ENCODE results near the gene RBMXL3.
"Not testable (repeated sequence)": the region's sequence is repeated elsewhere in the genome, so short reads cannot be mapped to it uniquely, and the experiment has no call there.

Gene RBMXL3

DNA sequence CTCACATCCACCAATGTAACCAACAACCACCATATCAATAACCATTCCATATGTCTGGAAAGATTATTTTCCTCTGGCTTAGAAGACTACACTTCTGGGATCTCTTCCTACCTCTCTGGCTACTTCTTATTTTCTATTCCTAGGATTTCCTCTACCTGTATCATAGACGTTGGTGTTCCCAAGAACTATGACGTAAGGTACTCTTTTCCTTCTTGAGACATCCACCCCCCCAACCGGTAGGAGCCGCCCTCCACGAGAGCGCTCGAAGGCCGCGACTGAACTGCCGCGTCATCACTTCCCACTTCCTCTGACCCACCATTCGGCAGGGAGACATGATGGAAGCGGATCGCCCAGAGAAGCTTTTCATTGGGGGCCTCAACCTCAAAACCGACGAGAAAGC is at the start of gene RBMXL3:
Gene RBMXL3 (plus strand): TSS at position 301 of the 400 bp plus-strand sequence. CDS start 32 bp downstream, at position 333.
- DNase-seq, result no peak

DNA sequence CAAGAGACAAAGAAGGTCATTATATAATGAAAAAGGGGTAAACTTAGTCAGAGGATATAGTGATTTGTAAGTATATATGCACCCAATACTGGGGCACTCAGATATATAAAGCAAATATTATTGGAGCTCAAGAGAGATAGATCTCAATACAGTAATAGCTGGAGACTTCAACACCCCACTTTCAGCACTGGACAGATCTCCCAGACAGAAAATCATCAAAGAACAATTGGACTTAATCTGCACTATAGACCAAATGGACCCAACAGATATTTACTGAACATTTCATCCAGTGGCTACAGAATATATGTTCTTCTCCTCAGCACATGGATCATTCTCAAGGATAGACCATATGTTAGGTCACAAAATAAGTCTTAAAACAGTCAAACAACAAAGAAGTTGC is 47.2 kb upstream of the RBMXL3 start:
- DNase-seq, result no peak

DNA sequence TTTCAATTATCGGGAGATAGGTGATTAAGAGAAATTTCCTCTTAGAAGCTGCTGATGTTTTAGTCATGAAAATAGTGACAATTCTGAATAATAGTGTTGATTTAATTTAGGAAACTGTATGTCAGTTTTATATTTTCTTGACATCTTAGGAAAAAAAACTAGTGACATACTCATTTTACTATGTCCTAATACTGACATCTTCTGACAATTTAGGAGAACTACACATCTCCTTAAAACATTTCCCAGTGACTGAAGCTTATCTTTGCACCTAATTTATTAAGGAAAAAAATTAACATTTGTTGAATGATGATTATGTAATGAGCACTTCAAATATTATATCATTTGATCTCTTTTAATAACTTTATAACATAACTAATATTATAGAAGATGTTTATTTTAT is 42.0 kb upstream of the RBMXL3 start:
- DNase-seq, result no peak

DNA sequence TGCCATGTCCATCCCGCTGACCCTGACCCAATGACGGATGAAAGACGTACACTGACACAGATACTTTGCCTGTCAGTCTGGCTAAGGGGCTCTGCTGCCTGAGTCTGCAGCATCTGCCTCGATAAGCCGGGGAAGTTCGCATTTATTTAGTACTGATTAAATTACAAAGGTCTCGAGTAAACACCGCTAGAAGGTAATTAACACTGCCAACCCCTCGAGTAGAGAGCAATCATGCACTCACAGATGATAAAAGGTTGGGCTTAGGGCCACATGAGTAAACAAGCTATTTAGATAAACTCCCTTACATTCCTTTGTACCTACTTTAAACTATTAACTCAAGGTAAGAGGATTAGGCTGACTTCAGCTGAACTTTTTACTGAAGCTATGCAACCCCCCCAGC is 16.0 kb upstream of the RBMXL3 start:
- no peak for DNase-seq

DNA sequence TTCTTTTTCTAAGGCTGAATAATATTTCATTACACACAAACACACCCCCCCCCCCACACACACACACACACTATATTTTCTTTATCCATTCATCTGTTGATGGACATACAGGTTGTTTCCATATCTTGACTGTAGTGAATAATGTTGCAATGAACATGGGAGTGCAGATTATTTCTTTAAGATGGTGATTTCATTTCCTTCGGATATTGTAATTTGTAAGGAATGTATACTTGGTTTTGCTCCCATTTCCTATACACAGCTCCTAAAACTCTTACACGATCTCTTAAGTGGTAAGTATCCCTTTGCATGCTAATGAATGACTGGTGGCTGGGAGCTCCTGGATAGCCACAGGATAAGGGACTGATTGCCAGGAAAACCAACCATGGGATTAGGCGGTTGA is 14.7 kb upstream of the RBMXL3 start:
- no peak for DNase-seq

DNA sequence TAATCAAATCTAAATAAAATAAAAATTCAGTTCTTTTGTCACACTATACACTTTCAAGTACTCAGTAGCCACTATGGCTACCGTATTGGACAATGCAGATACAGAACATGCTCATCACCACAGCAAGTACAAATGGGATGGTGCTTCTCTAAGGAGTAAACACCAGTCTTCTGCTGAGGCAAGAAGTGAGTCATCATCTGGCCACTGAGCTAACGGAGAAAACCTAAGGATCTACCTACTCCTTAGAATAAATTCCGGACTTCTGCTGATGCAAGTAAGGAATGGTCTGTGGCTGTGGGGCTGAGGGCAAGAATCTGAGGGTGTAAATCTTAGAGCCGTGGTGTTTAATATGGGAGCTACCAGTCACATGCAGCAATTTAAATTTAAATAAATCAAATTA is 11.3 kb upstream of the RBMXL3 start:
- DNase-seq, result no peak

DNA sequence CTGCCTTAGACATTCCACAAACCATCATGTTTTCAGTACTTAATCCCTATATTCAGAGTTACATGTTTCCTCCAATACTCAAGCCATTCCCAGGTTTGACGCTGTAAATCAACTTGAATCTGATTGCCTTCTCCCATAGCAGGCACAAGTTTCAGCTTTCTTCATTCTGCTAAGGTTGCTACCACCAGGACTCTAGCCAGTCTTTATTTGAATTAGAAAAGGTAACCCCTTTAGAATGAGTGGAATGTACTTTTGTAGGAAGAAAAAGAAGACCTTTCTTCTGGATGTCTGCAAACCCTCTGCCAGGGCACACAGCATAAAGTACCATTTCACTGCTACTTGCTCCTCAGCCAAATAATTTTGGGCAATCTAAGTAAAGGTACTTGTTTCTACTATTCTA is 10.7 kb upstream of the RBMXL3 start:
- no peak for DNase-seq

DNA sequence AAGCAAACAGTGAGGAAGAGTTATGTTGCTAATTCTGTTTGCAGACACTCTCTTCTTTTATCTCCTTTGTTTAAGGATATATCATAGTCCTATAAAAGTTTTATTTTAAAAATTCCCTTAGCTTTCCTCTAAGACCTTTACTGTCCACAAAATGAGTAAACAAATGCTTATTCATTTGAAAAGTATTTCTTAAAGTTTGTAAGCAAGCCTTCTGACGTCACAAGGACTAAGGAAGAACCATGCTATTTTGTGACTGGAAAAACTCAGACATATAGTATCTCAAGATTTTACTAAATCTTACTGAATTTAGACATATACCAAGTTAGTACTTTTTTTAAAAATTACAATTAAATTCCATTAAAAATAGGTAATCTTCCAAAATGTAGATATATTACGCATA is 5.2 kb upstream of the RBMXL3 start:
- DNase-seq, result no peak

DNA sequence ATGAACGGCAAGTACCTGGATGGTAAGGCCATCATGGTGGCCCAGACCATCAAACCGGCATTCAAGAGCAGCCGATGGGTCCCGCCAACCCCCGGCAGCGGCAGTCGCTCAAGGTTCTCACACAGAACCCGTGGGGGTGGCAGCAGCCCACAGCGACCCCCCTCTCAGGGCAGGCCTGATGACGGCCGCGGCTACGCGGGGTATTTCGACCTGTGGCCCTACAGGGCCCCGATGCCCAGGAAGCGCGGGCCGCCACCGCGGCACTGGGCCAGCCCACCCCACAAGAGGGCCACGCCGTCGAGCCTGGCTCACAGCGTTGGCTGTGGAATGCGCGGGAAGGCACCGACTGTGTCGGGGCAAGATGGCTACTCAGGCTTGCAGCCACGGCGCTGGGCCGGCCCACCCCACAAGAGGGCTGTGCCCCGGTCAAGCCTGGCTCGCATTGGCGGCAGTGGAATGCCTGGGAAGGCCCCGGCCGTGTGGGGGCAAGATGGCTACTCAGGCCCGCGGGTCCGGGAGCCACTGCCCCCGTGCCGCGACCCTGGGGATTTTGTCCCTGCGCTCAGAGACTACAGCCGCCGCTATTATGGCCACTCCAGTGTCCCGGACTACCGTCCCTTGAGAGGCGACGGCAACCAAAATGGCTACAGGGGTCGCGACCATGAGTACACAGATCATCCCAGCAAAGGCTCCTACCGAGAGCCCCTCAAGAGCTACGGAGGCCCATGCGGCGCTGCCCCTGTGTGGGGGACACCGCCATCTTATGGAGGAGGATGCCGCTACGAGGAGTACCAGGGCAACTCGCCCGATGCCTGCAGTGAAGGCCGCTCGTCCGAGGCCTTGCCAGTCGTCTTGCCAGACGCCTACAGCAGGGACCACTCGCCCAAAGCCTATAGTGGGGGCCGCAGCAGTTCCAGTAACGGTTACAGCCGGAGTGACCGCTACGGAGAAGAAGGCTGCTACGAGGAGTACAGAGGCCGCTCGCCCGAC is 731 bp downstream of the RBMXL3 start:
- no peak for DNase-seq

DNA sequence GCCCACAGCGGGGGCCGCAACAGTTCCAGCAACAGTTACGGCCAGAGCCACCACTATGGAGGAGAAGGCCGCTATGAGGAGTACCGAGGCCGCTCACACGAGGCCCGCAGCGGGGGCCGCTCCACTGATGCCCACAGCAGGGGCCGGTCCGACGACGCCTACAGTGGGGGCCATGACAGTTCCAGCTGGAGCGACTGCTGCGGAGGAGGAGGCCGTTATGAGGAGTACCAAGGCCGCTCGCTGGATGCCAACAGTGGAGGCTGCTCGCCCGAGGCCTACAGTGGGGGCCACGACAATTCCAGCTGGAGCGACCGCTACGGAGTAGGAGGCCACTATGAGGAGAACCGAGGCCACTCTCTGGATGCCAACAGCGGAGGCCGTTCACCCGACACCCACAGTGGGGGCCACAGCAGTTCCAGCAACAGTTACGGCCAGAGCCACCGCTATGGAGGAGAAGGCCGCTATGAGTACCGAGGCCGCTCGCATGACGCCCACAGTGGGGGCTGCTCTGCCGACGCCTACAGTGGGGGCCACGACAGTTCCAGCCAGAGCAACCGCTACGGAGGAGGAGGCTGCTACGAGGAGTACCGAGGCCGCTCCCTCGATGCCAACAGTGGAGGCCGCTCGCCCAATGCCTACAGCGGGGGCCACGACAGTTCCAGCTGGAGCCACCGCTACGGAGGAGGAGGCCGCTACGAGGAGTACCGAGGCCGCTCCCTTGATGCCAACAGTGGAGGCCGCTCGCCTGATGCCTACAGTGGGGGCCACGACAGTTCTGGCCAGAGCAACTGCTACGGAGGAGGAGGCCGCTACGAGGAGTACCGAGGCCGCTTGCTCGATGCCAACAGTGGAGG is 1.7 kb downstream of the RBMXL3 start:
- no peak for DNase-seq

DNA sequence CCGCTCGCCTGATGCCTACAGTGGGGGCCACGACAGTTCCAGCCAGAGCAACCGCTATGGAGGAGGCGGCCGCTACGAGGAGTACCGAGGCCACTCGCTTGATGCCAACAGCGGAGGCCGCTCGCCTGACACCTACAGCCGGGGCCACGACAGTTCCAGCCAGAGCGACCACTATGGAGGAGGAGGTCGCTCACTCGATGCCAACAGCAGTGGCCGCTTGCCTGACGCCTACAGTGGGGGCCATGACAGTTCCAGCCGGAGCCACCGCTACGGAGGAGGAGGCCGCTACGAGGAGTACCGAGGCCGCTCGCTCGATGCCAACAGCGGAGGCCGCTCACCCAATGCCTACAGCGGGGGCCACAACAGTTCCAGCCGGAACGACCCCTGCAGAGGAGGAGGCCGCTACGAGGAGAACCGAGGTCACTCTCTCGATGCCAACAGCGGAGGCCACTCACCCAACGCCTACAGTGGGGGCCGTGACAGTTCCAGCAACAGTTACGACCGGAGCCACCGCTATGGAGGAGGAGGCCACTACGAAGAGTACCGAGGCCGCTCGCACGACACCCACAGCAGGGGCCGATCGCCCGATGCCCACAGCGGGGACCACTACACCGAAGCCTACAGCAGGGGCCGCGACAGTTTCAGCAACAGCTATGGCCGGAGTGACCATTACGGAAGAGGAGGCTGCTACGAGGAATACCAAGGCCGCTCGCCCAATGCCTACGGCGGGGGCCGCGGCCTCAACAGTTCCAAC is 2.5 kb downstream of the RBMXL3 start:
- no peak for DNase-seq

DNA sequence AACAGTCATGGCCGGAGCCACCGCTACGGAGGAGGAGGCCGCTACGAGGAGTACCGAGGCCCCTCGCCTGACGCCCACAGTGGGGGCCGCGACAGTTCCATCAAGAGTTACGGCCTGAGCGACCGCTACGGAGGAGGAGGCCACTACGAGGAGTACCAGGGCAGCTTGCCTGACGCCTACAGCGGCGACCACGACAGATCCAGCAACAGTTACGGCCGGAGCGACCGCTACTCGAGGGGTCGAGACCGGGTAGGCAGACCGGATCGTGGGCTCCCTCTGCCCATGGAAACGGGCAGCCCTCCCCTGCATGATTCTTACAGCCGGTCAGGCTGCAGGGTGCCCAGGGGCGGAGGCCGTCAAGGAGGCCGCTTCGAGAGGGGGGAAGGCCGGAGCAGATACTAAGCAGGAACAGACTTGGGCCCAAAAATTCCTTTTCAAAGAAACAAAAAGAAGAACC is 3.1 kb downstream of the RBMXL3 start:
- no peak for DNase-seq

DNA sequence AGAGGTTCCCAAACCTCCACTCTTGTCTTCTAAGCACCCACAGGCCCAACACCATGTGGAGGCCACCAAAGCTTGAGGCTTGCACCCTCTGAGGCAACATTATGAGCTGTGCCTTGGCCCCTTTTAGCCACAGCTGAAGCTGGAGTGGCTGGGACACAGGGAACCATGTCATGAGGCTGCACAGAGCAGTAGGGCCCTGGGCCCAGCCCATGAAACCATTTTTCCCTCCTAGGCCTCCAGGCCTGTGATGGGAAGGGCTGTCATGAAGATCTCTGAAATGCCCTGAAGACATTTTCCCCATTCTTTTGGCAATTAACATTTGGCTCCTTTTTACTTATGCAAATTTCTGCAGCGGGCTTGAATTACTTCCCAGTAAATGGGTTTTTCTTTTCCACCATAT is 14.8 kb downstream of the RBMXL3 start:
- no peak for DNase-seq

DNA sequence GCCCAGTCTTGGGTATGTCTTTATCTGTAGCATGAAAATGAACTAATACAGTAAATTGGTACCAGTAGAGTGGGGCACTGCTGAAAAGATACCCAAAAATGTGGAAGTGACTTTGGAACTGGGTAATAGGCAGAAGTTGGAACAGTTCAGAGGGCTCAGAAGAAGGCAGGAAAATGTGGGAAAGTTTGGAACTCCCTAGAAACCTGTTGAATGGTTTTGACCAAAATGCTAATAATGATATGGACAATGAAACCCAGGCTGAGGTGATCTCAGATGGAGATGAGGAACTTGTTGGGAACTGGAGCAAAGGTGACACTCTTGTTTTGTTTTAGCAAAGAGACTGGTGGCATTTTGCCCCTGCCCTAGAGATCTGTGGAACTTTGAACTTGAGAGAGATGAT is 20.3 kb downstream of the RBMXL3 start:
- DNase-seq, result not testable (repeated sequence)

DNA sequence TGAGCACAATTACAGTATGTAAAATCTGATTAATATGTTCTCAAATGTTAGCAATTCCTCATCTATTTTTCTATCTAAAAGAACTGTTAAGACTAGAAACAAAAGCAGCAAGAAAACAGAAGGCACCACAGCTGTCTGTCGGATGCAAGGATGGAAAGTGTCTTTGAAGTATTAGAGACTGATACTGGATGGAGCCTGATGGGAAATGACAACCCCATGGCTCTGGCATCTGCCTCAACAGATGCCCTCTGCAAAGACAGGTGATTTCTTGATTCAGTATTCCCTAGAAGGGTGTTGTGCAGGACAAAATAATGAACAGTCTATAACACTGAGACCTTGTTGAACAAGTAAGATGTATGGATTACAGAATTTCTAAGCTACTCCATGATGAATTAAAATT is 24.9 kb downstream of the RBMXL3 start:
- no peak for DNase-seq

DNA sequence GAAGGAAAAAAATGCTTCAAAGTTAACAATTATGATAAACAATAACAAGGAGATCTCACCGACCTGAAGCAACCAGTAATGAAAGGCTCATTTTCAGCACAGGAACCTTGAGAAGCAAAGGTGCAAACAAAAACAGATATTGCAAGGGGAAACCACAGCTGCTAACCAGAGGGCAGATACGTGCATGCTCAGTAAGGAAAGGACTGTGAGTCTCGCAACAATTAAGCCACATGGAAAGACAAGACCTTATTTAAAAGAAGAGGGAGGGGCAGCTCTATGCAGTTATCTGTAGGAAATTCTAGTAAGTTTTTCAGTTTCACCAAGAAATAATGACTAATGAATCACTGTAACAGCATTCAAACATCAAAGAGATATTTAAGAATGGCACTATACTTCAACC is 25.4 kb downstream of the RBMXL3 start:
- no peak for DNase-seq

DNA sequence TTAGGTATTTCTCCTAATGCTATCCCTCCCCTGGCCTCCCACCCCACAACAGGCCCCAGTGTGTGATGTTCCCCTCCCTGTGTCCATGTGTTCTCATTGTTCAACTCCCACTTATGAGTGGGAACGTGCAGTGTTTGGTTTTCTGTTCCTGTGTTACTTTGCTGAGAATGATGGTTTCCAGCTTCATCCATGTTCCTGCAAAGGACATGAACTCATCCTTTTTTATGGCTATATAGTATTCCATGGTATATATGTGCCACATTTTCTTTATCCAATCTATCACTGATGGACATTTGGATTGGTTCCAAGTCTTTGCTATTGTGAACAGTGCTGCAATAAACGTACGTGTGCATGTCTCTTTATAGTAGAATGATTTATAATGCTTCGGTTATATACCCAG is 28.1 kb downstream of the RBMXL3 start:
- not testable (repeated sequence) for DNase-seq

DNA sequence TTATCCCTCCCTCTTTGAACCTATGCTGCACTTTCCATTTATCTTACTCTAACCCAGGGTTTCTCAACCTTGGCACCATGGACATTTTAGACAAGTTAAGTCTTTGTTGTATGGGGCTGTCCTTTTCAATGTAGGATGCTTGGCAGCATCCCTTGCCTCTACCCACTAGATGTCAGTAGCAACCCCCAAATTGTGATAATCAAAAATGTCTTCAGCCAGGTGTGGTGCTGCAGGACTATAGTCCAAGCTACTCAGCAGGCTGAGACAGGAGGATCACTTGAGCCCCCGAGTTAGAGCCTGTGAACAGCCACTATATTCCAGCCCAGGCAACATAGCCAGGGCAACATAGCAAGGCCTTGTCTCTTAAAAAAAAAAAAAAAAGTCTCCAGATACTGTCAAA is 37.7 kb downstream of the RBMXL3 start:
- DNase-seq, result no peak

DNA sequence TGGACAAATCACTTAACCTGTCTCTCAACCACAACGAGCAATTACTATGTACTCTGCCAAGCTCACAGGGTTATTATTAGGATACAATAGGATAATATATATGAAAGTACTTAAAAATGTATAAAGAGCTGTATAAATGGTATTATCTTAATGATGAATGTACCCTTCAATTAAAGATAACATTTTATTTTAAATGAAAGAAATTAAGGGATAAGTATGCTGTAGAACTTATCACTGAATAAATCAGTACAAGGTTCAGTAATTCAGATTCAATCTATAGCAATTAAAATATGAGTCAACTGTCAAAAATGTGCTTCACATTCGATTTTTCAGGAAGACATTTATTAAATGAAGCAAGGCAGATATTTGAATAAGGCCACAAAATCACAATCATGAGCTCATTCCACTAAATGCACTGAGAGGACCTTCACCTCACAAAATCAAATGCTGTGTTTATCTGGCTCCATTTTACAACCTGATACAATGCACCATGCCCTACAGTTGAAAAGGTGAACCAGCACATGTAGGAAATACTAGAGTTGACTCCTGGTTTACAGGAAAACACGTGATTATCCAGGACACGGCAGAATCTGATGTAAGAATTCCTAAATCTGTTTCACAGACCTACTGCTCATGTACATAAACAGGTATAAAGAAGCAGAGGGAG is 40.3 kb downstream of the RBMXL3 start:
- DNase-seq, result no peak

DNA sequence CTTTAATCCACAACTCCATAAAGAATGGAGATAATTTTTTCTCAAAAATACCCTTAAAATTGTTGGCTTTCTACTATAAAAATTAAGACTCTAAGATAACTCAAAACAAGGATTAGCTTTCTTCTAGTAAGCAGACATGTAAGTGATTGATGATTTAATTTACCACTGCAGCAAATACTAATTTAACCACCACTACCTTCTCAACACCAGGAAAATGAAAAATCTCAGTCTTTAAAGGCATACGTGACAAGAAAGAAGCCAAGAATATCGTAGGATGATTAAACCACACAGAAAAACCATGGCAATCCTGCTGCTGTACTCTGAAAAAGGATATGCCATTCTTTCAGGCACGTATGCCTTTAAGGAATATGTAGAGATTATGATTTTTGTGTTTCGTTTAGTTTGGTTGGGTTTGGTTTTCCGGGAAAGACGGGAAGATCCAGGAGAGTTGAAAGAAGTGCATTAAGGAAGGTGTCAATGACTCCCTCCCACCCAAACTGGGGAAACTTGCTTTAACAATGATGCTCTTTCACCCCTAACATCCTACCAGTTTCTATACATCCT is 43.8 kb downstream of the RBMXL3 start:
- DNase-seq, result no peak

DNA sequence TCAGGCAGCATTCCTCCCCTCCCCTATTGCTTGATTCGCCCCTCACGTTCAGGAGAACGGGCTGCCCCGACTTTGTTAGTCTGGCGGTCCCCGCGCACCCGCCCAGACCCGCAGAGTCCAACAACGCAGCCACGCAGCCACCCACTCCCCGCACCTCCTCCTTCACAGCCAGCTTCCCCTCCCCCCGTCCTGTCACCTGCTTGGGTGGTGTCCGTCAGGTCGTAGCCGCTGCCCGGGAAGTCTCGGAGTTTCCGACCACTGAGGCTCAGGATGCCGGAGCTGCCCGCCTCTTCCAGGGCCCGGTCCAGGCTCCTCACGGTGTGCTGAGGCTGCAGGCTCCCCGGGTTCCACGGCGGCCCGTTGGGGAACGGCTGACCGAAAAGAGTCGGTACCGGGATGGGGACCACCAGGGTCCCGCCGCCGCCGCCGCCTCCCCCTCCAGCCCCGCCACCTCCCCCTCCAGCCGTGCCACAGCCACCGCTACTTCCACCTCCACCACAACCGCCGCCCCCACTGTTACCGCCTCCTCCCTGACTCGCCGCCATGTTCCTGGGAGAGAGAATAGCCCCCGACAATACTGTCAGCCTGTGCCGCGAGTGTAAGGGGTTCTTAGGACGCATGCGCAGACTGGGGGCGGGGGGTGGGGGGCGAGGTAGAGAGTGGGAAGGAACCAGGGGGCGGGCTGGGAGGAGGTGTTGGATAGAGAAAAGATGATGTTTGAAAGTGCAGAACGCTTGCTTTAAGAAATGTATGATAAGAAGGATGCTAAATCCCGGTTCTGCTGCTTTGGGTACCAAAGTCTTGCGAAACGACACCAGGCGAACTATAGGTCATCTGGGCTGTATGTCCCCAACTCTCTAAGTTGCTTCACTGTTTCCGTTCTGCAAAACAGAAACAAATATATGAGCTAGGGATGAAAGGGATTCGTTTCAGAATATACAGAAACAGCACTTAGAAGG is 44.6 kb downstream of the RBMXL3 start, which contains the start of gene LRCH2:
Gene LRCH2 (minus strand): TSS at position 600 of the 959 bp plus-strand sequence. CDS start 55 bp downstream, at position 545.
- DNase-seq, result no peak
